Epithelial cell of esophagus (primary cell): ENCODE measurements around the gene KCNS3.
A peak's percentile ranks its signal among the peaks of the same experiment; 100 is the strongest.

ENCODE experiments used
- DNase-seq: peaks from one replicate; pipeline ENCODE4 v3.0.0; 2010; ENCODE audit warnings: low read depth
- H3K4me3 ChIP-seq: 2 replicates; pipeline ENCODE4 v1.5.1; 2011; ENCODE audit warnings: mild to moderate bottlenecking, low read length, control low read depth
- TF ChIP-seq, protein P1 (sequence below): IDR thresholded peaks from 2 replicates; pipeline ENCODE4 v1.5.1; 2011; ENCODE audit warnings: low read depth, mild to moderate bottlenecking, low read length, control low read depth, inconsistent platforms; ENCODE audit not compliant: insufficient read depth; ENCODE audit errors: missing control alignments

KCNS3 gene

DNA sequence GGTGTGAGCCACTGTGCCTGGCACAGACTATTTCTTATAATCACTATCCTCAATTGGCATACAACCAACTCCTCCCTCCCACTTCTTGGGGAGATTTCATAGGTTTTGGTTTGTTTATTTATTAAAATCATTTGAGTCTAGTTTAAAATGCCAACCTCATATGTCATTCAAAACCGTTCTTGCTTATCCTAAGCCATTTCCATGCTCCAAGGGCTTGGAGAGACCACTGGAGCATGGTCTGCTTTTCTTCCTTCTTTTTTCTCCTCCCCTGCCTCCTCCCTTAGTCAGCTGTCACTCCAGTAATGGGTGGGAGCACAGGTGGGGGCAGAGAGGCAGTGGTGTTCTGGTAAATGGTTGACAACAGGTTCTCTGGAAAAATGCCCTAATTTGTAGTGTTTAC, 20.4 kb upstream of the KCNS3 start:
- H3K4me3 ChIP-seq = no peak overlapping the region
- TF ChIP-seq, protein P1, sequence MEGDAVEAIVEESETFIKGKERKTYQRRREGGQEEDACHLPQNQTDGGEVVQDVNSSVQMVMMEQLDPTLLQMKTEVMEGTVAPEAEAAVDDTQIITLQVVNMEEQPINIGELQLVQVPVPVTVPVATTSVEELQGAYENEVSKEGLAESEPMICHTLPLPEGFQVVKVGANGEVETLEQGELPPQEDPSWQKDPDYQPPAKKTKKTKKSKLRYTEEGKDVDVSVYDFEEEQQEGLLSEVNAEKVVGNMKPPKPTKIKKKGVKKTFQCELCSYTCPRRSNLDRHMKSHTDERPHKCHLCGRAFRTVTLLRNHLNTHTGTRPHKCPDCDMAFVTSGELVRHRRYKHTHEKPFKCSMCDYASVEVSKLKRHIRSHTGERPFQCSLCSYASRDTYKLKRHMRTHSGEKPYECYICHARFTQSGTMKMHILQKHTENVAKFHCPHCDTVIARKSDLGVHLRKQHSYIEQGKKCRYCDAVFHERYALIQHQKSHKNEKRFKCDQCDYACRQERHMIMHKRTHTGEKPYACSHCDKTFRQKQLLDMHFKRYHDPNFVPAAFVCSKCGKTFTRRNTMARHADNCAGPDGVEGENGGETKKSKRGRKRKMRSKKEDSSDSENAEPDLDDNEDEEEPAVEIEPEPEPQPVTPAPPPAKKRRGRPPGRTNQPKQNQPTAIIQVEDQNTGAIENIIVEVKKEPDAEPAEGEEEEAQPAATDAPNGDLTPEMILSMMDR = no peak
- no peak for DNase-seq

DNA sequence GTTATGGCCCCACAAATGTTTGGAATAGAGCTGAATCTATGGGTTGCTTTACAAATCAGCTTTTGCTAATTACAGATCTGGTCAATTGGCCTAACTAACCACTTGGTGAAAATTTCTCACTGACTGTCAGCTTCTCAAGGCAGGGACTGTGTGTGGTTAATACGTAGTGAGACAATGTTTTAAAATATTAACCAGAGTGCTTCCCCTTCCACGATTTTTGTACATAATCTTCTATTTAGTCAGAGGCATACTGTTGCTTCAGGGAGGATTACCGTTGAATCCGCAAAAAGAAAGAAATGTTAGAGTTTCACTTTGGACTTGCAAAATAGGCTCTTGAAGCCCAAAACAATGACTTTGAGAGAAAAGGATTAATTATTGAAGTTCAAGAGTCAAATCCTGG, 14.9 kb upstream of the KCNS3 start:
- H3K4me3 ChIP-seq = no peak overlapping the region
- TF ChIP-seq, protein P1 = no peak
- DNase-seq = no peak

DNA sequence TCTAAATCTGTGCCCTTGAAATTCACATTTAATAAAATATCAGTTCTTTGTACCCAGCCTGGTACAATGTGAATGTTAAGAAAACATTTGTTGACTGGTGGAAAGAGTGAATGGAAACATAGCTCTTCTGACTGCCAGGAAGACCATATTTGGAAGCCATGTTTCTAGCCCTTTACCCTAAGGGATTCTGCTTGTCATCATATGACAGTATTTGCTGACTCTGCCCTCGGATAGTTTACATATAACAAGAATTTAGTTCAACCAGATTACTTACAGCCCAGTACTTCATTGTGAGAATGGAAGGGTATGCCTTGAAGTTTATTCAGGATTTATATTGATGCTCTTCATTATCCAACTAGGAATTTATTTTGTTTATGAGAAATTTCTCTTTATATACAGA, 13.8 kb upstream of the KCNS3 start:
- no peak overlapping the region for H3K4me3 ChIP-seq
- TF ChIP-seq, protein P1 = no peak
- DNase-seq = no peak

DNA sequence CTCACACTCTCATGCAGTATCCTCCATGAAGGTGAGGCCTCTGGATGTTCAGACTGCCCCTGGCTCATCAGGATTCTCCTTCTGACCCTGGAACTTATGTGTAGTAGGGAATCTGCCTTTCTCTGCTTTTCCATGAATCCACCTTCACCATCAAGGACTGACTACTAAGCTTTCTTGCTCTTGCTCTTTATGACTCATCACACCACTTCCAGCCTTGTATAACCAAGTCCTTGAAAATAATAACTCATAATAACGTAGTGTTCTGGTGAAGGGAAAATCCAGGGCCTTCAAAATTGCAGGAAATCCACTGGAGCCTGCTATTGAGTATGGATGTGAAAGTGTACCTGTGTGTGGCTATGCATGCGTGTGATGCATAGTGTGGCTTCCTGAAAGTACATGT, 11.3 kb upstream of the KCNS3 start:
- peak; percentile 31 for DNase-seq

DNA sequence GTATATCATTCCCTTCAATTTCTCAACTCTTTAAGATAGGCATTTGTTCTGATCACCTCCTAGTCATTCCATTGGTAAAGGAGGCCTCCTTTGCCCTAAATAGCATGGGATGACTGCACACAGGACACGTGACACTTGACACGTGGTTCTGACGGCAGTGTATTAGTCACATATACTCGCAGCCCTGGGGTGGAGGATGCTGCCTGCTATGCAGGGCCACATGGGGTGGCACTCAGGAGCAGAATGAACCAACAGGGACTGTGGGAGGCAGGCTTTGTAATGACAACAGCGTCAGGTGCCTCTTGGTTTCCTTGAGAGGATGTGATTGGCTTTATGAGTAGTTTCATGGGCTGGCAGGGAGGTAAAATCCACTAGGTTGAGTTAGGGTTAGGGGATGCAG, 9.3 kb upstream of the KCNS3 start:
- no peak overlapping the region for H3K4me3 ChIP-seq
- peak; percentile 40 for DNase-seq
- TF ChIP-seq, protein P1 = no peak

More for the DNA sequence above, 11.3 kb upstream of the KCNS3 start:
- no peak overlapping the region for H3K4me3 ChIP-seq
- TF ChIP-seq, protein P1 = no peak

DNA sequence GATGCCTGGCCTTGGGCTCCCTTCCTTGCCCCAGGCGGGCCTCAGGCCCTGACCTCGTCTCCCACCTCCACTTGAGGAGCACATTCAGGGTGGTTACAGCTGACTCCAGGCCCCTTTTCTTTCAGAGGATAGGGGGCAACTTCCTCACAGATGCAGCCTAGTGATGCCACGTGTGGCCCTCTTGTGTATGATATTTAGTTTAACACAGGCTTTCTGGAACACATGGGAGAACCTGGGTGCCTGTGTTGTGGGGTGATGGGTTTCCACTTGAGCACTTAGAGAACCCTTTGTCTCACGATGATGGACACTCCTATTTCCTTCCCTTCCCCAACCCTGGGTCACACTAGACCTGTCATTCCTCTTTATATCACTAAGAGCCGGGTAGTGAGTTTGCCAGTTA, 6.8 kb upstream of the KCNS3 start:
- no peak overlapping the region for H3K4me3 ChIP-seq
- no peak for DNase-seq
- TF ChIP-seq, protein P1 = no peak

DNA sequence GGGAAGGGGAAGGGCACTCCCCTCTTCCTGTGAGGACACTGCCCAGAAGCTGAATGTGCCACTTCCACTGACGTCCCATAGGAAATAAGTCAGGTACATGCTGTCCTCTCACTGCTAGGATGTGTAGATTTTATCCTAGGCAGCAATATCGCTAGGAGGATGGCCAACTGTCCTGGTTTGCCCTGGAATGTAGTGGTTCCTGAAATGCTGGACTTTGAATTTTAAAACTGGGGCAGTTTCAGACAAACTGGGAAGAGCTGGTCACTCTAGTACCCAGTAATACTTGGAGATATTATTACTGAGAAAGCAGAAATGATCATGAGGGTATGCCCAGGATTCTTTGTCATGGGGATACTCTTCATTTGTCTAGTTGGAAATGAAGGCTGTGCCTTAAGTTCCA, 5.4 kb upstream of the KCNS3 start:
- TF ChIP-seq, protein P1 = no peak
- H3K4me3 ChIP-seq = no peak overlapping the region
- no peak for DNase-seq
